ENCODE measurements around the gene SLIT3.

Gene SLIT3

DNA sequence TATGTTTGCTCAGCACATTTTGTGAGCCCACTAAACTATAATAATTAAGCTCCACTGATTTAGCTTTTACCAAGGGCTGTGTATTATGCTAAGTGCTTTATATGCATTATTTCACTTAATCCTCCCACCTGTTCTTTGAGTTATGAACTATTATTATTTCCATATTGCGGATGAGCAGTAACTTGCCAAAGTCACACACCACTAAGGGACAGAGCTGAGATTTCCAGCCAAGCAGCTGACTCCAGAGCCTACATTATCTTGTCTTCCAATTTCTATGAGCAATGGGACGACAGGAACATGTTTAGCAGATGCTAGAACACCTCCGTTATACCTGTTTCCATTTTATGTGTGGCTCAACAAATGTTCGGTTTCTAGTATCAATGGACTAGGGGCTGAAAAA, 484.3 kb downstream of the SLIT3 start:
- peaks cover 0 to 1% of the 10 kb centered on the region in 2 donors for H3K27me3 ChIP-seq (ENCODE audit: control insufficient read depth in 2 of 2, insufficient read depth in 2 of 2, low read length in 2 of 2)
- H3K9me3 ChIP-seq (ENCODE audit: control insufficient read depth in 2 of 2, low read length in 2 of 2) = no peaks in the 10 kb centered on the region
- H3K4me1 ChIP-seq (ENCODE audit: control insufficient read depth in 2 of 2, insufficient read depth in 2 of 2, low read length in 2 of 2) = no peaks in the 10 kb centered on the region

DNA sequence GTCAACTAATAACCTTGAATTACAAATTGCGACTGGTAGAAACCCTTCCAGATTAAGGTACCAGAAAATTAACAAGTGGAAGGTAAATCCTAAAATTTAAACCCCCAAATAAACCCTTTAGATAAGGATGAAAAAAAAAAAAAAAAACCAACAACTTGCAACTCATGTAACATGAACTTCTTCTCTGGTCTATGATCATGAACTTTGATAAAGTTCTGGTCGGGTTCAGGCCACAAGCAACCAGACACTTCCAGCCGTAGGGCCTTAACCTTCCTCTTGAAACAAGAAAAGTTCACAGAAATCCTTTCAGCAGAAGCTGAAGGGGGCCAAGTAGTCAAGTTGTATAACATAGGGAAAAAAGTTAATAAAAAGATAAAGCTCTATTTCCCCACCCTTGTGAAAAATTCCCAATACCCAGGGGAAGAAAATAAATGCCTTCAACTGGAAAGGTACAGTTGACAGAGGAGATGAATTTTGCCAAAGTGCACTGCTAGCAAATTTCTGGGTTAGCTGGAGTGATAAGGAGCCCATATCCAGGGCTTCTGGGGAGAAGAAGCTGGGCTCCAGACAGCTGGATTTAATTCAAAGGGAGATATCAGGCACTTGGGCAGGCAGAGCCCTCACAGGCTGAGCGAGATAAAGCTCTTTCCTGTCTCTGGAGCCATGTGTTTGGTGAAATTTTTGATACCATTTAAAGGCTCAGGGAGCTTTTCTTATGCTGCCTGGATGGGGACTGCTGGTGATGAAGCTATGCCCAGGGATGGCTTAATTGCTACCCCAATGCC, 487.6 kb downstream of the SLIT3 start:
- no peaks in the 10 kb centered on the region for H3K4me1 ChIP-seq (ENCODE audit: control insufficient read depth in 2 of 2, insufficient read depth in 2 of 2, low read length in 2 of 2)
- no peak overlapping the region for H3K9ac ChIP-seq (ENCODE audit: low read depth in 1 of 2, low read length in 2 of 2)
- H3K9me3 ChIP-seq (ENCODE audit: control insufficient read depth in 2 of 2, low read length in 2 of 2) = no peaks in the 10 kb centered on the region
- H3K27me3 ChIP-seq (ENCODE audit: control insufficient read depth in 2 of 2, insufficient read depth in 2 of 2, low read length in 2 of 2) = no peaks in the 10 kb centered on the region
- H3K4me3 ChIP-seq (ENCODE audit: low read length in 2 of 2) = no peak overlapping the region
- H3K36me3 ChIP-seq (ENCODE audit: control insufficient read depth in 2 of 2, insufficient read depth in 2 of 2, low read length in 2 of 2) = no peaks in the 10 kb centered on the region
- H3K27ac ChIP-seq (ENCODE audit: low read depth in 2 of 2, low read length in 2 of 2) = no peak overlapping the region

More for the DNA sequence above, 484.3 kb downstream of the SLIT3 start:
- no peak overlapping the region for H3K4me3 ChIP-seq (ENCODE audit: low read length in 2 of 2)
- no peak overlapping the region for H3K27ac ChIP-seq (ENCODE audit: low read depth in 2 of 2, low read length in 2 of 2)
- H3K36me3 ChIP-seq (ENCODE audit: control insufficient read depth in 2 of 2, insufficient read depth in 2 of 2, low read length in 2 of 2) = no peaks in the 10 kb centered on the region
- H3K9ac ChIP-seq (ENCODE audit: low read depth in 1 of 2, low read length in 2 of 2) = no peak overlapping the region

DNA sequence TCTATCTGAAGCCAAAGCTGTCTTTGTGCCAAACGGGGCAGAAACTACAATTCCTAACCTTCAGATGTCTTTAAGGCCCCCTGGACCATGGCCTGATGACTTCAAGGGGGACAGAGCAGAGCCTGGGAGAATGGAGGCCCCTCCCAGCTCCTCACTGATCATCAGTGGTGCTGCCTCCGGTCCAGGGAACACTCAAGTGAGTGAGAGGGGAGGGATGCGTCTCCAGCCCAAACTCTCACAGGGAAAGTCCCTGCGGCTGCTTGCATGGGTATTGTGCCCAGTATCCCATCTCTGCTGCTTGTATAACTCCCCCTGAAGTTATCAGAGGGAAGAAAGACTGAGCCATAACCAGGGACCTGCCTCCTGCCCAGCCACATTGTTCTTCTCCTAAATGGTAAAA, 490.3 kb downstream of the SLIT3 start:
- Histone ChIP-seq H3K9ac (ENCODE audit: low read depth in 1 of 2, low read length in 2 of 2) (no peak overlapping the region), H3K4me1 (ENCODE audit: control insufficient read depth in 2 of 2, insufficient read depth in 2 of 2, low read length in 2 of 2) (no peaks in the 10 kb centered on the region), H3K27ac (ENCODE audit: low read depth in 2 of 2, low read length in 2 of 2) (no peak overlapping the region), H3K4me3 (ENCODE audit: low read length in 2 of 2) (no peak overlapping the region), H3K27me3 (ENCODE audit: control insufficient read depth in 2 of 2, insufficient read depth in 2 of 2, low read length in 2 of 2) (no peaks in the 10 kb centered on the region), H3K36me3 (ENCODE audit: control insufficient read depth in 2 of 2, insufficient read depth in 2 of 2, low read length in 2 of 2) (no peaks in the 10 kb centered on the region), H3K9me3 (ENCODE audit: control insufficient read depth in 2 of 2, low read length in 2 of 2) (no peaks in the 10 kb centered on the region)

DNA sequence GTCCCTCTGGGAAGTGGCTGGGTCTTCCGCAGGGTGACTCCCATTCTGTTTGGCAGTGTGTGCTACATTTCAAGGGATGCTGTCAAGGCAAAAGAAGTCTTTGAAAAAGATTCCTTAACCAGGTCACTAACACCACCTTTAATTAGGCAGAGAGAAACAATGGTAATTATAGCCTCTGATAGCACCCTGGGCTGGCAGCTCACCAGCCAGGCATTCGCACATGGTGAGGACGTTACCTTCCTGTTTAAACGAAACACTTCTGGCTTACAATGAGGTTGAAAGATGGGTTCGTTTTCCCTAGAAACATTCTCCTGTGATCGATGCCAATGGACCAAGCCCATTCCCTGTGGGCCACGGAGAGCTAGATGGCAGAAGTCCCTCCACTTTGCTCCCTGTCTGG, 491.7 kb downstream of the SLIT3 start:
- Histone ChIP-seq H3K27me3 (ENCODE audit: control insufficient read depth in 2 of 2, insufficient read depth in 2 of 2, low read length in 2 of 2) (no peaks in the 10 kb centered on the region), H3K4me1 (ENCODE audit: control insufficient read depth in 2 of 2, insufficient read depth in 2 of 2, low read length in 2 of 2) (no peaks in the 10 kb centered on the region), H3K9me3 (ENCODE audit: control insufficient read depth in 2 of 2, low read length in 2 of 2) (no peaks in the 10 kb centered on the region), H3K4me3 (ENCODE audit: low read length in 2 of 2) (no peak overlapping the region), H3K27ac (ENCODE audit: low read depth in 2 of 2, low read length in 2 of 2) (no peak overlapping the region), H3K9ac (ENCODE audit: low read depth in 1 of 2, low read length in 2 of 2) (no peak overlapping the region), H3K36me3 (ENCODE audit: control insufficient read depth in 2 of 2, insufficient read depth in 2 of 2, low read length in 2 of 2) (no peaks in the 10 kb centered on the region)

DNA sequence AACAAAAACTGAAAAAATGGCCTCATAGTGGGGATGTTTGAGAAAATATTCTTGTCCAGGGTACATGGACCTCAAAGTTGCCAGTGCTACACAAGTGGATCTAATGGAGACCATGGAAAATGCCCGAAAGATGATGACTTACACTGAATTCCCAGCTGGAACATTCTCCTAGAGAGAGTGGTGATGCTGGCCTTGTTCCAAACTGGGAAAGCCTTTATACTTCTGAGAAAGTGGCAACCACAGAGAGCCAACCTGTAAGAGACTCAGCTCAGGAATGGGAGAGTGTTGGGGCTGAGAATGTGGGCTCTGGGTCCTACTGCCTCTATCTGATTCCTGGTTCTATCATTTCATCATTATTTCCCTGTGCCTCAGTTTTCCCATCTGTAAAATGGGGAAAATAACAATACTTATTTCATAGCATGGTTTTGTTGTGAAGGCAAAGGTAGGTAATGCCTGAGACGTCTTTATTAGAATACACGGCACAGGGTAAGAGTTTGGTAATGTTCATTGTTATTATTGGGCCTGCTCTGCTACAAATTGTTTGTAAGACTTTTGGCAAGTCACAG, 492.8 kb downstream of the SLIT3 start:
- no peaks in the 10 kb centered on the region for H3K4me1 ChIP-seq (ENCODE audit: control insufficient read depth in 2 of 2, insufficient read depth in 2 of 2, low read length in 2 of 2)
- H3K27ac ChIP-seq (ENCODE audit: low read depth in 2 of 2, low read length in 2 of 2) = no peak overlapping the region
- no peaks in the 10 kb centered on the region for H3K36me3 ChIP-seq (ENCODE audit: control insufficient read depth in 2 of 2, insufficient read depth in 2 of 2, low read length in 2 of 2)
- no peaks in the 10 kb centered on the region for H3K9me3 ChIP-seq (ENCODE audit: control insufficient read depth in 2 of 2, low read length in 2 of 2)
- no peak overlapping the region for H3K4me3 ChIP-seq (ENCODE audit: low read length in 2 of 2)
- H3K27me3 ChIP-seq (ENCODE audit: control insufficient read depth in 2 of 2, insufficient read depth in 2 of 2, low read length in 2 of 2) = no peaks in the 10 kb centered on the region
- H3K9ac ChIP-seq (ENCODE audit: low read depth in 1 of 2, low read length in 2 of 2) = no peak overlapping the region

DNA sequence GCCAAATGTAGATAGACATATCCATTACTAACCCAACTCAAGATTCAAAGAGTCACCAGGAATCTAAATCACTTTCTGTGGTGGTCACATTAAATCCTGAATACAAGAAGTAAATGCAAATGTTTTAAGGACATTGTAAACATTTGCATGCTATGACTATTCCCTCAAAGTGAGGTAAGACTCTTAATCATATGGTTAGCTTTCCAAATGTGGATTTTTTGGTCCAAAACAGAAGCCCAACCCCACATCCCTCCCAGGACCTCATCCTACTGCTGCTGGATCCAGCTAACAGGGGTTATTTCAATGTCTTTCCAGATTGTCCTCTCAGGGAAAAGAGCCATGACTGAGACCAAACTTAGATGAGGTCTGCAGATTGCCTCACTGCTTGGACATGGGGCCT, 493.7 kb downstream of the SLIT3 start:
- H3K4me3 ChIP-seq (ENCODE audit: low read length in 2 of 2) = no peak overlapping the region
- no peaks in the 10 kb centered on the region for H3K27me3 ChIP-seq (ENCODE audit: control insufficient read depth in 2 of 2, insufficient read depth in 2 of 2, low read length in 2 of 2)
- H3K36me3 ChIP-seq (ENCODE audit: control insufficient read depth in 2 of 2, insufficient read depth in 2 of 2, low read length in 2 of 2) = no peaks in the 10 kb centered on the region

DNA sequence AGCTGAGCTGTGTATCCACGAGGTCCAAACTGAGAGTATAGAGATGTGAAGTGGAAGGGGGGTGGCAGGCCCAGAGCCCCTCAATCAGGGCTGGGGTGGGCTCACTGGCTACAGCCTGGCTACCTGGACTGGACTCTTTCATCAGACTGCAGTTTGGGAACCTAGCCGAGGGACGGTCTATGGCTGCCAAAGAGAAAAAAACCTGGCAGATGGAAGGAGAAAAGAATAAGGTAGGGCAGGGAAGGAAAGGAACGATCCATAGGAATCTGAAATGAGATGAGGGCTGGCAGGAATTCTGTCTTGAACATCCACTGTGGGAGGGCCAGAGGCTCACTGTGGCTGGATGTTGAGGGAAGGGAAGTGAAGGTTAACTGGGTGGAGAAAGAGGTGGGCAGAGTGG, 497.4 kb downstream of the SLIT3 start:
- Histone ChIP-seq H3K4me1 (ENCODE audit: control insufficient read depth in 2 of 2, insufficient read depth in 2 of 2, low read length in 2 of 2) (no peaks in the 10 kb centered on the region), H3K36me3 (ENCODE audit: control insufficient read depth in 2 of 2, insufficient read depth in 2 of 2, low read length in 2 of 2) (no peaks in the 10 kb centered on the region), H3K27ac (ENCODE audit: low read depth in 2 of 2, low read length in 2 of 2) (no peak overlapping the region), H3K9me3 (ENCODE audit: control insufficient read depth in 2 of 2, low read length in 2 of 2) (no peaks in the 10 kb centered on the region), H3K27me3 (ENCODE audit: control insufficient read depth in 2 of 2, insufficient read depth in 2 of 2, low read length in 2 of 2) (no peaks in the 10 kb centered on the region), H3K9ac (ENCODE audit: low read depth in 1 of 2, low read length in 2 of 2) (no peak overlapping the region), H3K4me3 (ENCODE audit: low read length in 2 of 2) (no peak overlapping the region)

More for the DNA sequence above, 493.7 kb downstream of the SLIT3 start:
- Histone ChIP-seq H3K27ac (ENCODE audit: low read depth in 2 of 2, low read length in 2 of 2) (no peak overlapping the region), H3K9ac (ENCODE audit: low read depth in 1 of 2, low read length in 2 of 2) (no peak overlapping the region), H3K9me3 (ENCODE audit: control insufficient read depth in 2 of 2, low read length in 2 of 2) (no peaks in the 10 kb centered on the region), H3K4me1 (ENCODE audit: control insufficient read depth in 2 of 2, insufficient read depth in 2 of 2, low read length in 2 of 2) (no peaks in the 10 kb centered on the region)

DNA sequence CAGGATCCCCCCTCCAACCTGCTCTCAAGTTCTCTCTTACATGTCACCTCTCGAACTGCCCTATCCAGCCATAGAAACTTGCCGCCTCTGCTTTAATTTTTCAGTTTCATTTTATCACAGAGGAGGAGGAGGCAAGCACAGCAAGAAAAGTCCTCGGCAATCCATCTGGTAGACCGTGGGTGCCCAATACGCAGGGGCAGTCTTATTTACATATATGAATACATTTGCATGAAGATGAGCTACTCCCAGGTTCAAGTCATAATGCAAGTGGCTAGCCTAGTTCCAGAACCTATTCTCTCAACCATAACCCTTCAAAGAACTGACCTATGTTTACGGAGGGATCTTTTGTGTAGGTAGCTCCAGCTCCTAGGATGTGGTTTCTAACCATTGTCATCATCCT, 498.6 kb downstream of the SLIT3 start:
- H3K9ac ChIP-seq (ENCODE audit: low read depth in 1 of 2, low read length in 2 of 2) = no peak overlapping the region
- H3K27me3 ChIP-seq (ENCODE audit: control insufficient read depth in 2 of 2, insufficient read depth in 2 of 2, low read length in 2 of 2) = no peaks in the 10 kb centered on the region
- H3K4me3 ChIP-seq (ENCODE audit: low read length in 2 of 2) = no peak overlapping the region
- no peak overlapping the region for H3K27ac ChIP-seq (ENCODE audit: low read depth in 2 of 2, low read length in 2 of 2)
- H3K36me3 ChIP-seq (ENCODE audit: control insufficient read depth in 2 of 2, insufficient read depth in 2 of 2, low read length in 2 of 2) = no peaks in the 10 kb centered on the region
- no peaks in the 10 kb centered on the region for H3K9me3 ChIP-seq (ENCODE audit: control insufficient read depth in 2 of 2, low read length in 2 of 2)
- no peaks in the 10 kb centered on the region for H3K4me1 ChIP-seq (ENCODE audit: control insufficient read depth in 2 of 2, insufficient read depth in 2 of 2, low read length in 2 of 2)

DNA sequence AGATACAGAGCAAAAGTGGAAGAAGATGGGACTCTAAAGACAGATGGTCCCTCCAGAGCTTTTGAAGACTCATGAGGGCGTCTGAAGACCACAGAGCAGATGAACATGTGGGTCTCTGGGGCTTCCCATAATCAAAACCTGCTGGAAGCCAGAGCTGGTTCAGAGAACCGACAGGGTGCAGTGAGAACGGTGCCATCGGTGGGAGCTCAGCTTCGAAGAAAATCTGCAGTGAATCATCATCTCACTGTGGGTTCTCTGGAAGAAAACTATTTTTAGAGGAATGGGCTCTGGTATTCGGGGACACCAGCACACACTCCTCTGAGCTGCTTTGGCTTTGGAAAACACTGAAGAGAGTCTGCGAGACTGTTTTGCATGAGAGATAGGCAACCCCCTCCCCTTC, 499.4 kb downstream of the SLIT3 start:
- Histone ChIP-seq H3K4me3 (ENCODE audit: low read length in 2 of 2) (no peak overlapping the region), H3K4me1 (ENCODE audit: control insufficient read depth in 2 of 2, insufficient read depth in 2 of 2, low read length in 2 of 2) (no peaks in the 10 kb centered on the region), H3K9me3 (ENCODE audit: control insufficient read depth in 2 of 2, low read length in 2 of 2) (no peaks in the 10 kb centered on the region), H3K27ac (ENCODE audit: low read depth in 2 of 2, low read length in 2 of 2) (no peak overlapping the region), H3K27me3 (ENCODE audit: control insufficient read depth in 2 of 2, insufficient read depth in 2 of 2, low read length in 2 of 2) (no peaks in the 10 kb centered on the region), H3K9ac (ENCODE audit: low read depth in 1 of 2, low read length in 2 of 2) (no peak overlapping the region), H3K36me3 (ENCODE audit: control insufficient read depth in 2 of 2, insufficient read depth in 2 of 2, low read length in 2 of 2) (no peaks in the 10 kb centered on the region)

DNA sequence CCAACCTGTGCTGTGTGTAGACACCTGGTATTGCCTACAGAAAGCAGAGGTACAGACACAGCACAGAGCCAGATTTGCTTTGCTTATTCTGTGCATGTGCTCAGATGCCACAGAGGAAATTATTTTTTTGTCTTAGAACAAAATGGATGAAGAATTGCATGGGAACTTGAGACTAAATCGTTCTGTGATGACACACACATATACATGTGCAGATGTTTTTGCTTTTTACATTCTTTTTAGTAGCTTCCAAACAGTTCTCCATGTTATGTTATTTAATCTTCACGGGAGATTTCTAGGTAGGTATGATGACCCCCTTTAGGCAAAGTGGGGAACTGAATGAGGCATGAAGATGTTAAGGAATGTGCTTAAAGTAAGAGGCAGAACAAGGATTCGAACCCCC, 500.2 kb downstream of the SLIT3 start:
- Histone ChIP-seq H3K4me1 (ENCODE audit: control insufficient read depth in 2 of 2, insufficient read depth in 2 of 2, low read length in 2 of 2) (no peaks in the 10 kb centered on the region), H3K27me3 (ENCODE audit: control insufficient read depth in 2 of 2, insufficient read depth in 2 of 2, low read length in 2 of 2) (no peaks in the 10 kb centered on the region), H3K9me3 (ENCODE audit: control insufficient read depth in 2 of 2, low read length in 2 of 2) (no peaks in the 10 kb centered on the region), H3K9ac (ENCODE audit: low read depth in 1 of 2, low read length in 2 of 2) (no peak overlapping the region), H3K4me3 (ENCODE audit: low read length in 2 of 2) (no peak overlapping the region), H3K36me3 (ENCODE audit: control insufficient read depth in 2 of 2, insufficient read depth in 2 of 2, low read length in 2 of 2) (no peaks in the 10 kb centered on the region), H3K27ac (ENCODE audit: low read depth in 2 of 2, low read length in 2 of 2) (no peak overlapping the region)
